Measurements from ENCODE around the gene ILF3.

ILF3 gene

DNA sequence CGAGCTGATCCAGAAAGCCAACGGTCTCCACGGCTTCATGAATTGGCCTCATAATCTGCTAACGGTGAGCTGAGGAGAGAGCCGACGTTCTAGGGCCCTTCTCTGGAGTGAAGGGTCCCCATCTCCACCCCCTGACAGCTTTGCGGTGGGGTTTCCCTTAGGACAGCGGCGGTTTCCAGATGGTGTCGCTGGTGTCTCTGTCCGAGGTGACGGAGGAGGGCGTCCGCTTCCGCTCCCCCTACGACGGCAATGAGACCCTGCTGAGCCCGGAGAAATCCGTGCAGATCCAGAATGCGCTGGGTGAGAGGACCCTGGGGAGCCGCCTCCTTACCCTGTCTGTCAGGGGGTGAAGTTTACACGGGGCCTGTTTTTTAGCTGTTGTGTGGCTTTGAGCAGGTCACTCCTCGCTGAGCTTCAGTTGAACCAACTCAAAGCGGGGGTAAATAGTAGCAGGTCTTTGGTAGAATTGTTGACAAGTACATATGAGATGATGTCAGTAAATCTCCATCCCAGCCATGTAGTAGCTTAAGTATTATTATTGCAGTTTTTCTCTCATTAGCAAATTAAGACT is 47.9 kb downstream of the ILF3 start:
- no peak for DNase-seq

DNA sequence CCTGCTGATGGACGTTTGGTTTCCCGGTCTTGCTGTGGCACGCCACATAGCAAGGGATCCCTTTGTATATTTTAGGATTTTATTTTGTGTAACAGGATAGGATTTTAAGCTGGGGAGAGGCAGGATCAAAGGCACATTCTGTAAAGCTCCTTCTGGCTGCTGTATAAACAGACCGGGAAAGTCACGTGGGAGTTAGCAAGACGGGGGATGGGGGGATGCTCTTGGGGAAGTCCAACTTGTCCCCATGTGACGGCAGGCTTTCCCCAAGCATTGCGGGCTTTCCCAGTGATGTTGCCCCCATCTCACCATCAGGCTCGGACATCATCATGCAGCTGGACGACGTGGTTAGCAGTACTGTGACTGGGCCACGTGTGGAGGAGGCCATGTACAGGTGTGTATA is 52.8 kb downstream of the ILF3 start:
- no peak for DNase-seq

DNA sequence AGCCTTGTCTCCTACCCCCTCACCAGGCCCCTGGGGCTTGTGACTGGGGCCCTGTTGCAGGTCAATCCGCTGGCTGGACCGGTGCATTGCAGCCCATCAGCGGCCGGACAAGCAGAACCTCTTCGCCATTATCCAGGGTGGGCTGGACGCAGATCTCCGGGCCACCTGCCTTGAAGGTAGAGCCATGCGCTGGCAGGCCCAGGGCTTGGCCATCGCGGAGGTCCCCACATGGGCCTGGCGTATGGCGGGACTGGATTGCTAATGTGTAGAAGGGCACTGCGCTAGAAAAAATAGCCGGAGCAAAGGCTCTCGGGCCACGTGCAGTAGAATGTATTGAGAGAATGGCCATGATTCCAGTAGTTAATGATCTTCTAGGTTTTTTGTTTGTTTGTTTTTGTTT is 53.3 kb downstream of the ILF3 start:
- no peak for DNase-seq

DNA sequence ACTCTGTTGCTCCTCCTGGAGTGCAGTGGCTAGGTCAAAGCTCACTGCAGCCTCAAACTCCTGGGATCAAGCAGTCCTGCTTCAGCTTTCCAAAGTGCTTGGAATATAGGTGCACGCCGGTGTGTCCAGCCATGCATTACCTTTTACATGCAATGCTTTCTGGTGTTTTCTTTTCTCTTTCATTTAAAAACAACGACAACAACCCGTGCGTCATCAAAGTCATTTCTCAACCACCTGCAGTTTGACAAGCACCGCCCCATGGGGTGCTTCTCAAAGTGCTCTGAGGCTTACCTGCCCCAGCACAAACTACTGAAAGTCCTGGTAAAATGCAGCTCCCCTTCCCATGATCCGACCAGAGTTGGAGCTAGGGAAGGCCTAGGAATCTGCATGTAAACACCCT is 54.1 kb downstream of the ILF3 start:
- DNase-seq: no peak

DNA sequence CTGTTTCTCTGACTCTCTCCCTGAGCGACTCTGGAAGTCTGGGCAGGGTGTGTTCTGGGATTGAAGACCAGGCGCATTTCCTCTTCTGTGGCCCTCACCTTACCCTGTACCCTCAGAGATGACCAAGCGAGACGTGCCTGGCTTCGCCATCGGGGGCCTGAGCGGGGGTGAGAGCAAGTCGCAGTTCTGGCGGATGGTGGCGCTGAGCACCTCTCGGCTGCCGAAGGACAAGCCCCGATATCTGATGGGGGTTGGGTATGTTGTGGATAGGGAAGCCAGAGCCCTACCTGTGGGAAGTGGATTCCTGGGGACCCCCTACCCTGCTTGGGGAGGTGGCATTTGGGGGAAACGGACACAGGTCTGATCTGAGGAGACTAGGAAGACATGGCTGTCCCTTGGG is 57.9 kb downstream of the ILF3 start:
- no peak for DNase-seq

DNA sequence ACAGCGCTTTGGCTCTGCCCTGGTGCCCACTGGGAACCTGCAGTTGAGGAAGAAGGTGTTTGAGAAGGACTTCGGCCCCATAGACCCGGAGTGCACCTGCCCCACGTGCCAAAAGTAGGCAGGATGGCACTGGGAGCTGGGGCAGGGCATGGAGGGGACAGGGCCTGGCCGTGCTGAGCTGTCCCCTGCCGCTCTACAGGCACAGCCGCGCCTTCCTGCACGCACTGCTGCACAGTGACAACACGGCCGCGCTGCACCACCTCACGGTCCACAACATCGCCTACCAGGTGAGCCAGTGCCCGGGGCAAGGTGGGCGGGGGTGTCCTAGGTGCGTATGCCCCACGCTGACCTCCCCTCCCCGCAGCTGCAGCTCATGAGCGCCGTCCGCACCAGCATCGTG is 58.6 kb downstream of the ILF3 start:
- no peak for DNase-seq

DNA sequence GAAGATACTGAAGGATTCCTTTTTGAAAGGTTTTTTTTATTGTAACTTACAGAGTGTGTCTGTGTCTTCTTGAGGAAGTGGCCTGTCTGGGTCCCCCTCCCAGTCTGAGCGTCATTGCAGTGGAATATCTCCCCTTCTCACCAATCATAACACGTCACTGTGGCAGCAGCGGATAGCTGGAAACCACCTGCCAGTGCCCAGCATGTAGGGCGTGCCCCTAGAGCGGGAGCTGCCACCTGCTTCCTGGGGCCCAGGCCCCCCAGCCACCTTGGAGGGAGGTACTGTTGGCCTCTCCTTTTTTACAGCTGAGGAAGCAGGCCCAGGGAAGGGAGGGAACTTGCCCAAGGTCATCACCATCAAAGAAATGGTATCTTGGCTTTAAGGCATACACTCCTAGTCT is 59.2 kb downstream of the ILF3 start:
- DNase-seq: no peak

DNA sequence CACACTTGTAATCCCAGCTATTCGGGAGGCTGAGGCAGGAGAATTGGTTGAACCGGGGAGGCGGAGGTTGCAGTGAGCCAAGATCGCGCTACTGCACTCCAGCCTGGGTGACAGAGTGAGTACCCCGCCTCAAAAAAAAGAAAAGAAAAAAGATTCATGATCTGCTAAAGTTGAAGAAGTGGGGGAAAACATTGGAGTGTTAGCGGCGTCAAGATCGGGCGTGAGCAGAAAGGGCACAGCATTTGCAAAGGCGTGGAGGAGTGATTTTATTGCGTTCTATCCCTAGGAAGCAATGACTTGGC is 62.9 kb downstream of the ILF3 start:
- DNase-seq: no peak

DNA sequence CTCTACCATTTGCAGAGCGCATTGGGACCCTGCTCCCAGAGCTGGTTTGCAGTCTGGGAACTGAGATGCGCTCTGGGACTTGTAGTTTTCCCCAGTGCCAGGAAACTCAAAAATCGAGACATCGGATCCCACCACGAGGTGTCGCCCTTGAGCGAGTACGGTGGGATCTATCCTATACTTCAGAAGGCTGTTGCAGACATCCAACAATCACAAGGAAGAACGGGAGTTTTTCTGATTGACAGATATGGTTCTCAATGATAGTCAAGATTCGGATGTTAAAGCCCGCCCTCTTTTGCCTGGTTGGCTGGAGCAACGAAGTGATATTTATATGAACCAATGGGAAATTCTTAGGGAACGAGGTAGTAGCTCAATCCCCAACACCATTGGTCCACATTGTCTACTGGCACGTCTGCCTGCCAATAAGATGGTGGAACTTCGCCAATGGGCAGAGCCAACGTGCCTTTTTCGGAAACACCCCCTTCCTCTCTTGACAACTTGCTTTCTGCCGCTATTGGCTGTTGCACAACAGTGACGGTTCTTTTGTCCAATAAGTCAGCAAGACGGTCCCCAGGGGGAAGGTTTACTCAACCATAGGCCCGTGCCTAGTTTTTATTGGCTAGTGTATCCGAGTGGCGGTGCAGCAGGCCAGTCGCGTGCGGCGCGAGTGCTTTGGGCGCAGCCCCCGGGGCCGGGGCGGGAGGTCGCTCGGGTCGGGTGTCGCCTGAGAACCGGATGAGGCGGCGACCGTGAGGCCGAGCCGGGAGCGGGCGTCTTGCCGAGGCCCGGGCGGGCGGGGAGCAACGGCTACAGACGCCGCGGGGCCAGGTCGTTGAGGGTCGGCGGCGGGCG is 63.4 kb downstream of the ILF3 start, which contains the start of gene DNM2:
Gene DNM2, plus strand, starts transcription at position 724 of the 849 bp plus-strand sequence. CDS start 164 bp downstream, outside the sequence.
- DNase-seq: peak; percentile 95 to 97

DNA sequence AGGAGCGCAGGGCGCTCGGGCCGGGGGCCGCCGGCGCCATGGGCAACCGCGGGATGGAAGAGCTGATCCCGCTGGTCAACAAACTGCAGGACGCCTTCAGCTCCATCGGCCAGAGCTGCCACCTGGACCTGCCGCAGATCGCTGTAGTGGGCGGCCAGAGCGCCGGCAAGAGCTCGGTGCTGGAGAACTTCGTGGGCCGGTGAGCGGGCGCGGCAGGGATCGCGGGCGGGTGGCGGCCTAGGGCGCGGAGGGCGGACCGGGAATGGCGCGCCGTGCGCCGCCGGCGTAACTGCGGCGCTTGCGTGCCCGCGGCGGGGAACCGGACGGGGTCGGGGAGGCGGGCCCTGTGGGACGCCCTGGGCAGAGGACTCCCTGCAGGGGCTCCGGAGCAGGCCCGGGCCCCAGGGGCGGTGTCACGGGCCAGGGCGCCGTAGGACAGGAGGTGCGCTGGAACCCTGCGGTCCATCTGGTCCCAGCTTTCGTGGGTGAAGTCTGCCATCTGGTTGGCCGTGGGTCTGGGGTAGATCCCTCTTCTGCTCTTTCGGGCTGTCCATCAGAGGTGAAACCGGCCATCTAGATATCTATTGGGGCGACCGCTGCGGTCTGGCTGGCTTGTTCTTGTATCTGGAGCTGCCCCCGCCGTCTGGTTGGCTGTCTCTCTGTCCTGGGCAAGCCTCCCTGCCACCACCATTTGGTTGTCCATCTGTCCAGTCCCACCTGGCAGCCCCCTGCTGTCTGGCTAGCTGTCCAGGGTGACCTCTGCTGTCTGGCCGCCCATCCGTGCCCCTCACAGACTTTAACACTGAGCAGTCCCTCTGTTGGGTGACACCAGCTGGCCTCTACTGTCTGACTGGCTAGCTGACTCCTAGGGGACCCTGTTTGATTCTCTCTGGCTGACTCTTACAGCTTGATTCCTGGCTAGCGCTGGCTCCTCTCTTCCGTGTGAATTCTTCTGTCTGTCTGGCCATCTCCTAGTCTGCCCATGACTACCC is 64.4 kb downstream of the ILF3 start:
- peak; percentile 34 to 59 for DNase-seq

DNA sequence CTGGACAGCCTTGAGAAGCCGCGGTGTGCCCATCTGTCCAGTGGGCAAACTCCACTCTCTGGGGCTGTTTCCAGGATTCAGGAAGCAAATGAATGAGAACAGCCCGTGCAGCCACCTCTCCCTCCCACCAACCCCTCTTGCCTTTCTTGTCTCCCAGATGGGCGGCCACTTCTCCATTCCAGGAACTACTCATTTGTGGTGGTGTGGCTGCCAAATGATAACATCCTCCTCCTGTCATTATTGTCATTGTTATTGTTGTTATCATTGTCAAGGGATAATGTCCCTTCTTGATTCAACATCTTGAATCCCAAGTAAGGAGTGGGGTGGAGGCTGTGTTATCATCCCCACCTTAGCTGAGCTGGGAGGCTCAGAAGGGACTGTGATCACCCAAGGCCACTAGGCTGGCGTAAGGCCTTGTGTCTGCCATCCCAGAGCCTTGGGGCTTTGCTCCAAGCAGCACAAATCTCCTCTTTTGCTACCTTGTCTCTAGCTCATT is 65.4 kb downstream of the ILF3 start:
- no peak for DNase-seq

DNA sequence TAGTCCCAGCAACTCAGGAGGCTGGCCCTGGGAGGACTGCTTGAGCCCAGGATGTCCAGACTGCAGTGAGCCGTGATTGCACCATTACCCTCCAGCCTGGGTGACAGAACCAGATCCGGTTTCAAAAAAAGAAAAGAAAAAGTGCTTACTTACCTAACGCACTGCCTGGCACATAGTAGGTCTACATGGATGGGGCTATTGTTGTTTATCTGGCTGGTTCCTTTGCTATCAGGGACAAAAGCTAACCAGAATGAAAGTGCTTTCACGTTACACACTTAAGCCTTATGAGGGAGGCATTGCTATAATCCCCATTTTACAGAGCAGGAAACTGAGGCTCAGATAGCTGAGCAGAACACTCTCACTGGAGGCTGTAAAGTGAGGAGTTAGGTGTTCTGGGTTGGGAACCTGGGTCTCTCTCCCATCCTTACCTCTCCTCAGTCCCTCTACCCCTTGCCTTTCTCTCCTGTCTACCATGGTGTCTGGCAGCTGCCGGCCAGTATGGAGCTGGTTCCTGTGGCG is 66.5 kb downstream of the ILF3 start:
- no peak for DNase-seq

DNA sequence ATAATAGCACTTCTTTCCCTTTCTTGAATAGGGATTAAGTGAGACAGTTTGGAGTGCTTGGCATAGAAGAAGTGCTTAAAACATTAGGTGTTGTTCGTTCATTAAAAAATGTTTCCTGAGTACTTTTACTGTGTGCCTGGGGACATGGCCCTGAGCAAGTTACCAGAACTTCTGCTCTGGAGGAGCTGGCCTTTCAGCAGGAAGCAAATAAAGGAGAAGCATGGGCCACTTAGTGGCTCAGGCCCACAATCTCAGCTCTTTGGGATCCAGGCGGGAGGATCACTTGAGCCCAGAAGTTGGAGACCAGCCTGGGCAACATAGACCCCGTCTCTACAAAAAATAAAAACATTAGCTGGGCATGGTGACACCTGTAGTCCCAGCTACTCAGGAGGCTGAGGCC is 69.4 kb downstream of the ILF3 start:
- no peak for DNase-seq

DNA sequence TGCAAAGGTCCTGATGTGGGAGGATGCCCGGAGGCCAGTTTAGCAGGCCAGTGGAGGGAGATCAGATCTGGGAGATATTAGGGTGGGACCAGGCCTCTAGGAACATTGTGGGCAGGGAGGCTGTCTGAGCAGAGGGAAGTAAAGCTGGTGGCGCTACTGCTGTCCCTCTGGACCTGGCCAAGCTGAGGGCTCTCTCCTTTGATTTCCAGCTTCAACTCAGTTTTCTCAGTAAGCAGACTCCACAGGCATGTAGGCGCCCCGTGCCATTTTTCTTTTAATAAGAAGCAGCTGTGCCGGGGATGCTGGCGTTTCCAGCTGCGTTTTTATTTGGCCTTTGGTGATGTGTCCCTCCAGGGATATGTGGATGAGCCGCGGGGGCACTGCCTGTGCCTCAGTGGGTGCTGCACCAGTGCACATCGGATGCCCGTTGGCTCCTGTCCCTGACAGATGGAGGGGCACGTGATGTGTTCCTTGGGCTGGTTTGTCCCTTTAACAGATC is 70.5 kb downstream of the ILF3 start:
- DNase-seq: no peak

DNA sequence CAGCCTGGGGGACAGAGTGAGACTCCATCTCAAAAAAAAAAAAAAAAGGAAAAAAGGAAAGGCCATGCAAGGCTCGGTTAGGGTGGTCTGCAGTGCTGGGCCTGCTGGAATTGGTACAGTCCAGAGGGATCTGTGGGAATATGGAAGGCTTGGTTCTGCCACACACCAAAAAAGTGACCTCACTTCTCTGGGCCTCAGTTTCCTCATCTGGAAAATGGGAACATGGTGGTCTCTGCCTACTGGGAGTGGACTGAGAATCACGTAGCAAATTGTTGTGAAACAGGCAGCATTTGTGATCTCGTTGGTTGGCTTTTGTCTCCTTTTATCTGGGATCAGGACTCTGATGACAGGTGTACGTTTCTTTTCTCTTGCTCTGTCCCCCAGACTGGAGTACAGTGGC is 71.3 kb downstream of the ILF3 start:
- DNase-seq: no peak

DNA sequence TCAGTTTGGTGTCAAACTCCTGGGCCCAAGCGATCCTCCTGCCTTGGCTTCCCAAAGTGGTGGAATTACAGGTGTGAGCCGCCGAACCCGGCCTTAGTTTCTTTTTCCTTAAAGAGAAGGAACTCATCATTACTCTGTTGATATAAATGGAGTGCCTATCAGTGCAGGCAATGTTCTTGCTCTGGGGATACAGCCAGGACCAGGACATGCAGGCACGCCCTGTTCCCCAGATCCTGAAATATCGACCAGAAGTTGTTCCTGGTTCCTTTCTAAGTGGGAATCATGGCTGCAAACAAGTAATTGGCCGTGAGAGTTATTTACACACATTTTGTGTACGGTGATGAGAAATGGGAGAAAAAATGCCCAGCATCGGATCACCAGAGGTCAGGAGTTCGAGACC is 72.1 kb downstream of the ILF3 start:
- no peak for DNase-seq

DNA sequence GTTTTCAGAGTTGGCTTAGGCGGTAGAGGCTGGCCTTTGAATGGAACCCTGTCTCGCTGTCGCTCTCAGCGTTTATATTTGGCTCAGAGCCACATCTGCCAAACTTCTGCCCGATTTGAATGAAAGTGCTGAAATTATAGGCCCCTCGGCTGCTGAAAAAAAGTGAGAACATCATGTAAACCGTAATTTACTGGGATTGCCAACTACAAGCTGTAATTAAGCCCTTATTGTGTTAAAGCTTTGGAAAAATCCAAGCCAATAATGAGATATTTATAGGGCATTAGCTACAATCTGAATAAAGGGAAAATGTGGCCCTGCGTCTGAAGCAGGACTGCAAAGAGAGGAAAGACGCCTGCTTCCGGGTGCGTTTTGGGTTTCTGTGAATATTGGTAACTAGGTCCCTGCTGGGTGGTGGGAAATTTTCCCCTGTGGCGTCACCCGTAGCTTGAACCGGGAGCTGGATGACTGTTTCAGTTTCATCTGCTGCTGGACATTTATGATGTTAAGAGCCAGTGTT is 73.6 kb downstream of the ILF3 start:
- no peak for DNase-seq

DNA sequence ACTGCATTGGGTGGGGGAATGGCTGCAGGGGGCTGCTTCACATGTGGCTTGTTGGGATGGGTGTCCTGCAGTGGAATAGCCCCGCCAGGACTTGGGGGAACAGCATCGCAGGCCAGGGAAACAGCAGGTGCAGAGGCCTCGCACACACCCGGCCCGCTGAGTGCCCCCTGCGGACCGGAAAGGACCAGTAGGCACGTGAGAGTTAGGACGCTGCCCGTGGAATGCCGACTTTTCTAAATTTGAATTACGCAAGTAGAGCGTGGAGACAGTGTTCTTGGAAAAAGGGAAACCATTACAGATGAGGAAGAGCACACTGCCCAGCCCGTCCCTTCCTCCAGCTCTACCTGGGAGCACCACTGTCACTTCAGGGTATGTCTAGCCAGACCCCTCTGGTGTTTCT is 75.3 kb downstream of the ILF3 start:
- no peak for DNase-seq

DNA sequence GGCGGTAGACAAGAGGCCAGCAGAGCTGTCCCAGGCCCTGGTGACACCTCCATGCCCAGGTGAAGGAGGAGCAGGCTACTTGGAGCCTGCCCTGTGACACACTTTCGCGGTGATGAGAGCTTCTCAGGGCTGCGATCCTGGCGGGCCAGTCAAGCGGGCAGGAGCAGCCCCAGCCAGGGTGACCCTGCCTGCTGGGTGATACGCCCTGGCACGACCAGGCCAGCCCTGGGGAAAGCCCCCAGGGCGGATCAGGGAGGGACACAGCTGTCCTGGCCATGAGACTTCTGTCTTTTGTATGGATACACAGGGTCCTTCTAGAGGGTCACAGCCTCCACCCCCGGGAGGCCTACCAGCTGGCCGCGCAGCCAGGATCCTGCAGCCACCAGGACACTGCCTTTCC is 76.8 kb downstream of the ILF3 start:
- no peak for DNase-seq

DNA sequence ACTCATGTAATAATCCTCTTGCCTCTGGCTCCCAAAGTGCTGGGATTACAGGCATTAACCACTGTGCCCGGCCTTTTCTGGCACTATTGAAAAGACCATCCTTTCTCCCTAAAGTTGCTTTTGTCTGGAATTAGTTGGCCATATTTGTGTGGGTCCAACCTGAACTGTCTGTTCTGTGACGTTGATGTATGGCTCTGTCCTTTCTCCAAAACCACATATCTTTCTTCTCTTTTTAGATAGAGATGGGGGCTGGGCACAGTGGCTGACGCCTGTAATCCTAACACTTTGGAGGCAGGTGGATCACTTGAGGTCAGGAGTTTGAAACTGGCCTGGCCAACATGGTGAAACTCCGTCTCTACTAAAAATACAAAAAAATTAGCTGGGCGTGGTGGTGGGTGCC is 81.6 kb downstream of the ILF3 start:
- no peak for DNase-seq

DNA sequence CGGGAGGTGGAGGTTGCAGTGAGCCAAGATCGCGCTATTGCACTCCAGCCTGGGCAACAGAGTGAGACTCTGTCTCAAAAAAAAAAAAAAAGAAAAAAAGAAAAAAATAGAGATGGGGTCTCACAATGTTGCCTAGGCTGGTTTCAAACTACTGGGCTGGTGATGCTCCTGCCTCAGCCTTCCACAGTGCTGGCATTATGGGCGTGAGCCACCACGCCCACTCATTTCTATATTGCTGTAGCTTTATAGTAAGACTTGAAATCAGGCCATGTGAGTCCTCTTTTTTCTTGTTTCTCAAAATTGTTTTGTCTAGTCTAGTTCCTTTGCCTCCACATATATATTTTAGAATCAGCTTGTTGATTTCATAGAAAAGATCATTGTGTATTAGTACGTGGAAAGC is 82.0 kb downstream of the ILF3 start:
- no peak for DNase-seq

DNA sequence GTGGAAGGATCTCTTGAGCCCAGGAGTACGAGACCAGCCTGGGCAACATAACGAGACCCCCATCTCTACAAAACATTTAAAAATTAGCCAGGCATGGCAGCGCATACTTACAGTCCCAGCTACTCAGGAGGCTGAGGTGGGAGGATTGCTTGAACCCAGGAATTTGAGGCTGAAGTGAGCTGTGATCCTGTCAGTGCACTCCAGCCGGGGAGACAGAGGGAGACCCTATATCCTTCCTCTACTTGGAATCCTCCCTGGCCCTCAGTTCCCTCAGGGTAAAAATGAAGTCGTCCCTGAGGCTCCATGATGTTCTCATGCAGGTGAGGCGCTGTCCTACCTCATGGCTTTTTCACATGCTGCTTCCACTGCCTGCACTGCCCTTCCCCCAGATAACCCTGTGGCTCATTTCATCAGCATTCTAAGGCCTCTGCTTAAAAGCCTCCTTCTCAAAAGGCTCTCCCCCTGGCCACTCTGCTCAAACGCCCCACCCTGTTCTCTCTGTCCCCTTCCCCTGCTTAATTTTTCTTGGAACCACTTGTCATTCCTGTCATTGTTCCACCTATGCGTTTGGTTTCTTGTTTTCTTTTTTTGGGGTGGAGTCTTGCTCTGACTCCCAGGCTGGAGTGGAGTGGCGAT is 82.9 kb downstream of the ILF3 start:
- no peak for DNase-seq

Data from stimulated activated CD4-positive, alpha-beta T cell treated with anti-CD3 and anti-CD28 coated beads, Interleukin-4, amount 100 ng/mL, for 4 hours (primary cell).